Measurements from ENCODE around the gene HOXA9. TPM values are rescaled to one million over a fixed set of nuclear protein-coding genes. Genes with fewer than 3 reads are reported as not detected.

The HOXA9 gene
- total RNA-seq, 1 donor from 2014 or later: not detected

DNA sequence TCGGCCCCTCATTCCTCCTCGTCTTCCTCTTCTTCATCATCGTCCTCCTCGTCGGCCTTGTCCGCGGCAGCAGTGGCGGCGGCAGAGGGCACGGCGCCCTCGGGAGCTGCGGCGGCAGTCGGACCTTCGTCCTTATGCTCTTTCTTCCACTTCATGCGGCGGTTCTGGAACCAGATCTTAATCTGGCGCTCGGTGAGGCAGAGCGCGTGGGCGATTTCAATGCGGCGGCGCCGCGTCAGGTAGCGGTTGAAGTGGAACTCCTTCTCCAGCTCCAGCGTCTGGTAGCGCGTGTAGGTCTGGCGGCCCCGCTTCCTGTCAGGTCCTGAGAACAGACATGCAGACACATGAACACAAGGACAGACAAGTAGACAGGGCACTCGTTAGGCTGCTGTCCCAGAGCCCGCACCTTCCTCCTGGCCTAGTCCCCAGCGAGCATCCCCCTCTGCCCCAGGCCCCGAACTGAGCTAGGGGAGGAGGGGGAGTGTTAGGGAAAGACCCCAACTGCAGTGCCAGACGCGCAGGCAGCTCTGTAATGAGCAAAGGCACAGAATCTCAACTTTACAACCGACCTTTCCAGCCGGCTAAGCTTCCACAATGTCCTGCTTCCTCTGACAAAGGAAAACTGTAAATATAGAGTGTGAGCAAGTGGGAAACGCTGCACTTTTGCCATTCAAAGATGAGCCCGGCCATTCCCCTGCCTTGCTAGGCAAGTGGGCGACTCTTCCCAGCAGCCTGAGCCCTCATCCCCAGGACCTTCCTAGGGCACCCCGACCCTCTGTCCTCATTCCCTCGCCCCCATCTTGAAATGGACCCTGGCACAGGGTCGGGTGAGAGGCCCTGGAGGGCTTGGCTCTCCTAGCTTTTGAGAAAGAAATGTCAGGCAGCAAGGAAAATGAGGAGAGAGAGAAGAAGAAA is 10.2 kb downstream of the HOXA9 start:
- Histone ChIP-seq H3K4me3 (peak overlapping the region; percentile 64 to 82), H3K36me3 (no peaks in the 10 kb centered on the region), H3K27me3 (no peaks in the 10 kb centered on the region), H3K9me3 (no peaks in the 10 kb centered on the region), H3K4me1 (peaks cover 3 to 20% of the 10 kb centered on the region in 2 donors), H3K27ac (peak overlapping the region in 1 of 2 donors; percentile 73)
- TF ChIP-seq, protein P1, sequence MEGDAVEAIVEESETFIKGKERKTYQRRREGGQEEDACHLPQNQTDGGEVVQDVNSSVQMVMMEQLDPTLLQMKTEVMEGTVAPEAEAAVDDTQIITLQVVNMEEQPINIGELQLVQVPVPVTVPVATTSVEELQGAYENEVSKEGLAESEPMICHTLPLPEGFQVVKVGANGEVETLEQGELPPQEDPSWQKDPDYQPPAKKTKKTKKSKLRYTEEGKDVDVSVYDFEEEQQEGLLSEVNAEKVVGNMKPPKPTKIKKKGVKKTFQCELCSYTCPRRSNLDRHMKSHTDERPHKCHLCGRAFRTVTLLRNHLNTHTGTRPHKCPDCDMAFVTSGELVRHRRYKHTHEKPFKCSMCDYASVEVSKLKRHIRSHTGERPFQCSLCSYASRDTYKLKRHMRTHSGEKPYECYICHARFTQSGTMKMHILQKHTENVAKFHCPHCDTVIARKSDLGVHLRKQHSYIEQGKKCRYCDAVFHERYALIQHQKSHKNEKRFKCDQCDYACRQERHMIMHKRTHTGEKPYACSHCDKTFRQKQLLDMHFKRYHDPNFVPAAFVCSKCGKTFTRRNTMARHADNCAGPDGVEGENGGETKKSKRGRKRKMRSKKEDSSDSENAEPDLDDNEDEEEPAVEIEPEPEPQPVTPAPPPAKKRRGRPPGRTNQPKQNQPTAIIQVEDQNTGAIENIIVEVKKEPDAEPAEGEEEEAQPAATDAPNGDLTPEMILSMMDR (IDR thresholded peaks at IDR 0.05): no peak
- peak in 1 of 2 donors; percentile 64 for DNase-seq (ENCODE audit: low spot score in 2 of 2)
- intact Hi-C loops (cut with DNase I): loop anchor here (5.0 kb wide), 1 partner anchor 1298 kb away; no protein-coding TSS in a partner anchor

DNA sequence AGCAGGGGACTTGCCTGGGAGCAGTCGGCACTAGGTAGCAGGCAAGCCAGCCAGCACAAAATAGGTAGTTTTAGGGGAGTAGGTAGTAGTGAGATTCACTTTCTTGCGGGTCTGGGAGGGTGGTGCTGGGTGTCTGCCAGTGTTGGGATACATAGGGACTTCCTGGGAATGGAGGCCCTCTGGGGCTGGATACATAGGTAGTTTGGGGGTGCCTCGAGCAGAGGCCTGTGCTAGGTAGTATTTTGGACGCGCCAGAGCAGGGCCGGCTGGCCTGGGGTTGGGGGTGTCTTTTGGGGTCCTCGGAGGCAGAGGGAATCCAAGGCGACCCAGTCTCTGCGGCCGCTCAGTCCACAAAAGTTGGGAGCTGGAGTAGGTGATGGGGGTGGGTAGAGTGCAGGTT is 11.0 kb downstream of the HOXA9 start:
- Histone ChIP-seq H3K36me3 (no peaks in the 10 kb centered on the region), H3K27ac (no peak overlapping the region), H3K27me3 (no peaks in the 10 kb centered on the region), H3K4me3 (no peak overlapping the region), H3K9me3 (no peaks in the 10 kb centered on the region), H3K4me1 (peaks cover 3 to 28% of the 10 kb centered on the region in 2 donors)
- intact Hi-C loops (cut with DNase I): no loop called here
- DNase-seq (ENCODE audit: low spot score in 2 of 2): peak in 1 of 2 donors; percentile 41
- TF ChIP-seq, protein P1 (IDR thresholded peaks at IDR 0.05): no peak

DNA sequence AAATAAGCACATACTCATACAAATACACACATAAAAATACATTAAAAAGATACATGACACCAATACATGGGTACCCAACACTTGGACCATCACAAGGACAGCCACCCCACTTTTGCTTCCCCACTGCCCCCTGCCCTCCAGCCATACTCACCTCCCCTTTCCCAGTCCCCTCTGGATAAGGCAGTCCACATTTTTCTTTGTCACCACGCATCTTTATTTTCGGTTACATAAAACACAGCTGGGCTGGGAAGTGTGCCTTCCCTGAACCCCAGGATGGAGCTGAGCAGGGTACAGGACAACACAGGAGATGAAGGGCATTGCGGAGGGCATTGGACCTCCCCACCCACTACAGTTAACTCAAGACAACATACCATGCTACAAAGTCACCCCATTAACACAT is 11.8 kb downstream of the HOXA9 start:
- no peaks in the 10 kb centered on the region for H3K27me3 ChIP-seq
- H3K9me3 ChIP-seq: no peaks in the 10 kb centered on the region
- DNase-seq (ENCODE audit: low spot score in 2 of 2): peak in 1 of 2 donors; percentile 45
- H3K4me3 ChIP-seq: no peak overlapping the region
- intact Hi-C loops (cut with DNase I): no loop called here
- H3K36me3 ChIP-seq: no peaks in the 10 kb centered on the region
- no peak overlapping the region for H3K27ac ChIP-seq
- TF ChIP-seq, protein P1 (IDR thresholded peaks at IDR 0.05): no peak
- H3K4me1 ChIP-seq: peaks cover 3 to 33% of the 10 kb centered on the region in 2 donors

DNA sequence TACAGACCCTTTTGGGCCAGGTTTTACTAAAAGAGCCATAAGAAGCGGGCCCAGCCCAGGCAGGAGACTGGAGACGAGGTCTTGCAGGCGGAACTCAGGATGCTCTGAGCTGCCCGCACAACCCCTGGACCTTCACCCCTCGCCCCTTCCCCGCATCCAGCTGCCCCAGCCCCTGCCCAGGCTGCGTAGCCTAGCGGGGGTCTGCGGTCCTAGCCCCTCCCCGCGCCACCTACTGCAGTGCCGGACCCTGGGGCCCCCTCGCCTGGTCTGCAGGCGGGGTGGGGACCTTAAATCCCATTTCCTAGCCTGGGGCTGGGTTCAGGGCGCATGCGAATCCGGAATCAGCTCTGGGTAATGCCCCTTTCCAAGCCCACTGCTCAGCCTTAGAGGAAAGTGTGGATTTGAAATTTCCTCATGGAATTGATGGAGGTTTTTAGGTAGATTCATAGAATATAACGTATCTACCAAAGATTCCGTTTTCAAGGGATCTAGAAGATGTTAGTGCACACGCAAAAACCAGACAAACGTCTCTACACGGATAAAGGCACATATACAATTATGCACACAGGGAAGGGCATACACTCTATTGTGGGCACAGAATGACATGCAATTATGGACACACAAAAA is 12.4 kb downstream of the HOXA9 start:
- TF ChIP-seq, protein P1 (IDR thresholded peaks at IDR 0.05): no peak
- intact Hi-C loops (cut with DNase I): no loop called here
- Histone ChIP-seq H3K9me3 (no peaks in the 10 kb centered on the region), H3K27me3 (no peaks in the 10 kb centered on the region), H3K4me1 (peaks cover 3 to 33% of the 10 kb centered on the region in 2 donors), H3K27ac (peak overlapping the region; percentile 83 to 88), H3K4me3 (peak overlapping the region; percentile 68 to 69), H3K36me3 (no peaks in the 10 kb centered on the region)
- DNase-seq (ENCODE audit: low spot score in 2 of 2): no peak

DNA sequence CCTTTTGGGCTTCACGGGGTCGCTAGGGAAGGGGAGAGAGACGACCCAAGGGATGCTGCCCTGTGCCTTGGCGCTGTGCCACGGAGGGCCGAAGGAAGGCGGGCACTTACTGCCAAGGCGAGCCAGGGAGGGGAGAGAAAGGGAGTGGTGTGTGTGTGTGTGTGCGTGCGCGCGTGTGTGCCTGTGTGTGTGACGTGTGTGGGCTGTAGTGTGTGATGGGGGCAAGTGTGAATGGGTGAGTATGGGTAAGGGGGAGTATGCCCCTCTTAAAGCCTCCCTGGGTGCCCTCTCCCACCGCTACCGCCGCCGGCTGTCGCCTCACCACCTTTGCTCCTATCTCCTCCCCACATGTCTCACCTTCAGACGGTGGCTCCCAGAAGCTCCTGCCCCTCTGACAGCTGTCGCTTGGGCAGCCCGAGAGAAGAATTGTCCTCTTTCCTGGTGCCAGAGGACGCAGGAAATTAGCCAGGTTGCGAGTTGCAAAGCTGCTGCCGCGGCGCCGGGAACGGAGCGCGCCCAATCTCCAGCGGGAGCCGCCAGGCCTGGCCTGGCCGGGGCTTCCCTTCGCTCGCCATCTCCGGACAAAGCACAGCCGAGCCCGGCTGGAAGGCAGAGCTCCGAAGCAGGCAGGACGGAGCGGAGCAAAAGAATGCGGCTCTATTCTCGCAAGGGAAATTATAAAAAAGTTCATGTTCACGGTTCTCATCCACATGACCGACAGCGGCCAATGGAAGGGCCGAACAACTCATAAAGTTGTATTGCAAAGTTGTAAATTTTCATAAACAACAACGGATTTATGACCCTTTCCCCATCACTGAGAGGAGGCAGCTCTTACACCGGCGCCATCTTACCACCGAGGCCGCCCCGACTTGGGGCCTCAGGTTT is 13.2 kb downstream of the HOXA9 start, which contains the start of gene HOXA3:
TSS of gene HOXA3 (minus strand) at position 653 of the 885 bp plus-strand sequence. CDS start 41,943 bp downstream, outside the sequence.
- peaks cover 3 to 36% of the 10 kb centered on the region in 2 donors for H3K4me1 ChIP-seq
- H3K9me3 ChIP-seq: no peaks in the 10 kb centered on the region
- H3K4me3 ChIP-seq: peak within 1 kb of the TSS; percentile 68 to 69
- peak within 1 kb of the TSS; percentile 83 to 88 for H3K27ac ChIP-seq
- H3K27me3 ChIP-seq: no peaks in the 10 kb centered on the region
- peak in 1 of 2 donors; percentile 80 for DNase-seq (ENCODE audit: low spot score in 2 of 2)
- H3K36me3 ChIP-seq: no peaks in the 10 kb centered on the region
- intact Hi-C loops (cut with DNase I): no loop called here
- TF ChIP-seq, protein P1 (IDR thresholded peaks at IDR 0.05): no peak
